Measurements from ENCODE around the gene DPM2. TPM values are rescaled to one million over a fixed set of nuclear protein-coding genes. Genes with fewer than 3 reads are reported as not detected.

Gene DPM2
- total and polyA plus RNA-seq, 2 experiments from 2014 or later: 26.1 to 70.7 TPM

- DNase-seq (ENCODE audit: low read depth in 1 of 2, low spot score in 1 of 2): no peak
- Histone ChIP-seq H3K27ac (no peak overlapping the region), H3K4me1 (ENCODE audit: low read depth) (no peaks in the 10 kb centered on the region), H3K4me3 (no peak overlapping the region), H3K36me3 (no peaks in the 10 kb centered on the region), H3K27me3 (peaks cover 36% of the 10 kb centered on the region), H3K9me3 (ENCODE audit: low read depth) (no peaks in the 10 kb centered on the region)
- TF ChIP-seq, protein P1, sequence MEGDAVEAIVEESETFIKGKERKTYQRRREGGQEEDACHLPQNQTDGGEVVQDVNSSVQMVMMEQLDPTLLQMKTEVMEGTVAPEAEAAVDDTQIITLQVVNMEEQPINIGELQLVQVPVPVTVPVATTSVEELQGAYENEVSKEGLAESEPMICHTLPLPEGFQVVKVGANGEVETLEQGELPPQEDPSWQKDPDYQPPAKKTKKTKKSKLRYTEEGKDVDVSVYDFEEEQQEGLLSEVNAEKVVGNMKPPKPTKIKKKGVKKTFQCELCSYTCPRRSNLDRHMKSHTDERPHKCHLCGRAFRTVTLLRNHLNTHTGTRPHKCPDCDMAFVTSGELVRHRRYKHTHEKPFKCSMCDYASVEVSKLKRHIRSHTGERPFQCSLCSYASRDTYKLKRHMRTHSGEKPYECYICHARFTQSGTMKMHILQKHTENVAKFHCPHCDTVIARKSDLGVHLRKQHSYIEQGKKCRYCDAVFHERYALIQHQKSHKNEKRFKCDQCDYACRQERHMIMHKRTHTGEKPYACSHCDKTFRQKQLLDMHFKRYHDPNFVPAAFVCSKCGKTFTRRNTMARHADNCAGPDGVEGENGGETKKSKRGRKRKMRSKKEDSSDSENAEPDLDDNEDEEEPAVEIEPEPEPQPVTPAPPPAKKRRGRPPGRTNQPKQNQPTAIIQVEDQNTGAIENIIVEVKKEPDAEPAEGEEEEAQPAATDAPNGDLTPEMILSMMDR (IDR thresholded peaks at IDR 0.05; ENCODE audit: low read depth, low read length): no peak
These were observed 8.1 kb downstream of the DPM2 start for GRCh38 chr9:127929625-127929979.

DNA sequence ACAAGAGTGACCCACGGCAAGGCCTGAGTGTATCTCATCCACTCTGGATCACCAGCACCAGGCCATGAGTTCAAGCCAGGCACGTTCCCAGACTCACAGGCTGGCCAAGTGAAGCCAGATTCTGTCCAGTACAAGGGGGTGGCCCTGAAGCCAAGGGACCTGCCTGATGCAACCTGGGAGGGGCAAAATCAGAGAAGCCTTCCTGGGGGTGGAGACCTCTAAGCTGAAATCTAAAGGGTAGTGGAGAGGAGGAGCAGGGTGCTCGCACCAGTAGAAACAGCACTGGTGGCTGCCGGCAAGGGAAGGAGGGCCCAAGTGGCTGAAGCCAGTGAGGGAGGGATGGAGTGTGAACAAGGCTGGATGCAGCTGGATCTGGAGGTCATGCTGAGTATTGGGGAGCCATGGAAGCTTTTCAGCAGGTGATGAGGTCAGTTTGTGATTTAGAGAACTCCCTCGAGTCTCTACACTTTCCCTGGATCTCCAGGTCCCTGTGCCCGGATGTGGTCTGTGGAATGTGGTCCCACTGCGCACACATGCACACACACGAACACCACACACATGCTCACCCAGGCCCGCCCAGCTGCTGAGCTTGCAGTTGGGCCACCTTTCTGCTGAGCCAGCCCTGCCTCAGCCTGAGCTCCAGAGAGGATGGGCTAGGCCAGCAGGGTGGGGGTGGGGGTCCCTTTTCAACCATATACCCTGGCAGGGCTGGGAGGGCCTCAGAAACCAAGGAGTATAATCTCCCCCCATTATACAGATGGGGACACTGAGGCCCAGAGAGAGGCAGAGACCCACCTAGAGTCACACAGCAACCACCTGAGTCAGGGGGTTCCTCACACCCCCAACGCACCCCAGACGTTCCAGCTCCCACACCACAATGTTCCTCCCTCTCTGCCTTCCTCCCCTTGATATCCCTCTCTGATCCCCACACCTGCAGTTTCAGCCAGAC, 8.7 kb downstream of the DPM2 start:
- H3K27ac ChIP-seq: no peak overlapping the region
- DNase-seq (ENCODE audit: low read depth in 1 of 2, low spot score in 1 of 2): no peak

DNA sequence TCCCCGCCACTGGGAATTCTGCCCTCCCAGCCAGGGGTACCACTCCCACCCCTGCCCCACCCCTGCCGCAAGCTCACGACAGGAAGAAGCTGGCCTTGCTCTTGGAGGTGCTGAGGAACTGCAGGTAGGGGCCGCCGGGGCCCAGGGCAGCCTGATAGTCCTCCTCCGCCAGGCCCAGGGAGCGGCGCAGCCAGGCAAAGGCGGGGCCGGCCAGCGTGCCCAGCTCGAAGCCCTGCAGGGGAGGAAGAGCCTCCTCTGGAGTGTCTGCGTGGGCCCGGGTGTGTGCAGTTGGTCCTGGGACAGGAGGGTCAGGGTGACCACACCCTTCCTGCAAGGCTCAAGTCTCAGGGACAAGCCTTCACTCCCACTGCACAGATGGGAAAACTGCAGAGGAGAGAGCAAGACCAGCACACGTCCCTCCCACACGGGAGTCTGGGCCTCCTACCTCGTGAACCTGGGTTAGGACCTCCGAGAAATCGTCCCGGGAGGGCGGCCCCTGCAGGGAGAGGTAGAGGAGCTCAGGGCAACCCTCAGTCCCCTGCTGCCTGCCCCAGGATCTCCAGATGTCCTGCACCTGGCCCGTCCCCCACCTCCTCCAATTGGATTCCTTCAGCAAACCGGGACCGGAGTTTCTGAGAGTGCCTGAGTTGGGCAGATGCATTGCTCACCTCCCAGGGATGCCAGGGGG, 9.5 kb downstream of the DPM2 start:
- Histone ChIP-seq H3K27me3 (peaks cover 36% of the 10 kb centered on the region), H3K36me3 (no peaks in the 10 kb centered on the region), H3K4me1 (ENCODE audit: low read depth) (no peaks in the 10 kb centered on the region), H3K4me3 (no peak overlapping the region), H3K9me3 (ENCODE audit: low read depth) (no peaks in the 10 kb centered on the region), H3K27ac (no peak overlapping the region)
- peak in 1 of 2 donors; percentile 21 for DNase-seq (ENCODE audit: low read depth in 1 of 2, low spot score in 1 of 2)
- TF ChIP-seq, protein P1 (IDR thresholded peaks at IDR 0.05; ENCODE audit: low read depth, low read length): no peak

More for the DNA sequence above, 8.7 kb downstream of the DPM2 start:
- Histone ChIP-seq H3K4me3 (no peak overlapping the region), H3K4me1 (ENCODE audit: low read depth) (no peaks in the 10 kb centered on the region), H3K27me3 (peaks cover 36% of the 10 kb centered on the region), H3K9me3 (ENCODE audit: low read depth) (no peaks in the 10 kb centered on the region), H3K36me3 (no peaks in the 10 kb centered on the region)
- TF ChIP-seq, protein P1 (IDR thresholded peaks at IDR 0.05; ENCODE audit: low read depth, low read length): no peak

DNA sequence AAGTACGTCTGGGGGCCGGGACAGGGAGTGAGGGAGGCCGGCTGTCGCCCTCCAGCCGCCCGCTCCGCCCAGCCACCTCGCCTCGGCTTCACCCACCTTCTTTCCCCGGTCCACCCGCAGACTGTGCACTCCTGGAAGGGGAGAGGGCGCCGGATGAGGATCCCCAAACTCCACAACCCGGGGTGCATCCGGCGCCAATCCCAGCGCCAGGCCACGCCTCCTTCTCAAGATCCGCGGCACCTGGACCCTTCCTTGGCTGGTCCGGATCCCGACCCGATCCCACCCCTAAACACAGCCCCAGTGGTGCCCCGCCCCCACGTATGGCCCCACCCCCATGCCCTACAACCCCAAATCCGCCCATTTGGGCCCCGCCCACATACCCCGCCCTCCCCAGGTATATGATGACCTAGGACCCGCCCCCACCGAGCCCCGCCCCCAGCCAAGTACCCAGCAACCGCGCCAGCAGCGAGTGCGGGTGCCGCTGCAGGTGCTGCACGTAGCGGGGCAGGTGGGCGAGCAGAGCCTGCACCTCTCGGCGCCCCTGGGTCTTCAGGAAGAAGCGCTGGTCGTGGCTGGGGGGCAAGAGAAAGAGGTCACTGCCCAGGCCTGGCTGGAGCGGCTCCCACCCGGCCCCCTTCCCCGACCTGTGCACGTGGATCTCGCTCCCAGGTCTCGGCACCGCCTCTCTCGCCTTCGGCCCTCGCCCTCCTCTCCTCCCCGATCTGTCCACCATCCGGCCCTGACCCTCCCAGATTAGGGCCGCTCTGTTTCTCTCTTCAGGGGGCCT, 10.3 kb downstream of the DPM2 start:
- TF ChIP-seq, protein P1 (IDR thresholded peaks at IDR 0.05; ENCODE audit: low read depth, low read length): no peak
- peak in 1 of 2 donors; percentile 18 for DNase-seq (ENCODE audit: low read depth in 1 of 2, low spot score in 1 of 2)
- Histone ChIP-seq H3K4me1 (ENCODE audit: low read depth) (no peaks in the 10 kb centered on the region), H3K36me3 (no peaks in the 10 kb centered on the region), H3K27me3 (peaks cover 36% of the 10 kb centered on the region), H3K4me3 (peak overlapping the region; percentile 14), H3K27ac (no peak overlapping the region), H3K9me3 (ENCODE audit: low read depth) (no peaks in the 10 kb centered on the region)

GRCh38 chr9:127926906-127927200, 10.8 kb downstream of the DPM2 start:
- DNase-seq (ENCODE audit: low read depth in 1 of 2, low spot score in 1 of 2): no peak
- TF ChIP-seq, protein P1 (IDR thresholded peaks at IDR 0.05; ENCODE audit: low read depth, low read length): no peak
- Histone ChIP-seq H3K27me3 (peaks cover 36% of the 10 kb centered on the region), H3K27ac (no peak overlapping the region), H3K4me3 (peak overlapping the region; percentile 14), H3K36me3 (no peaks in the 10 kb centered on the region), H3K9me3 (ENCODE audit: low read depth) (no peaks in the 10 kb centered on the region), H3K4me1 (ENCODE audit: low read depth) (no peaks in the 10 kb centered on the region)

Measured in cardiac muscle cell (in vitro differentiated cells and primary cell).